Testis (tissue), 3 donors: Measurements from ENCODE around the gene KRTAP5-8. TPM values are rescaled to one million over a fixed set of nuclear protein-coding genes. Genes with fewer than 3 reads are reported as not detected.

ENCODE experiments used
- DNase-seq: peaks from one replicate; pipeline ENCODE4 v3.0.0-alpha.2; 2019
- H3K27ac ChIP-seq, 2 donors: fragments of 200-600 bp; sonication (generic); one replicate each; pipeline ENCODE4 v1.5.1; 2019
- H3K27me3 ChIP-seq: fragments of 200-600 bp; sonication (generic); one replicate; pipeline ENCODE4 v1.5.1; 2019
- H3K36me3 ChIP-seq: fragments of 200-600 bp; sonication (generic); one replicate; pipeline ENCODE4 v1.5.1; 2017; ENCODE audit warnings: low read depth; ENCODE audit errors: missing control alignments
- H3K4me1 ChIP-seq: fragments of 200-600 bp; sonication (generic); one replicate; pipeline ENCODE4 v1.5.1; 2019
- H3K4me3 ChIP-seq, 2 donors: fragments of 200-600 bp; sonication (generic); one replicate each; pipeline ENCODE4 v1.5.1; 2017 to 2019
- H3K9me3 ChIP-seq: fragments of 200-600 bp; sonication (generic); one replicate; pipeline ENCODE4 v1.5.1; 2017
- POLR2A ChIP-seq: fragments of 450-650 bp; IDR thresholded peaks from one replicate; pipeline ENCODE4 v1.6.1; 2017; ENCODE audit warnings: antibody characterized with exemption, mild to moderate bottlenecking, moderate library complexity
- WGBS, 2 donors: methylation state at CpG; one replicate each; pipeline ENCODE4 v1.1.5; 2018; 5-methylcytosine and 5-hydroxymethylcytosine counted together
- intact Hi-C: fragments of 100-400 bp; cut with DNase I; formaldehyde crosslinking; loops from one replicate; pipeline ENCODE4 v1.15.1; 2023; ENCODE audit warnings: low total_unique reads
- polyA plus RNA-seq: library from polyadenylated mRNA; stranded (reverse); fragments of 350-450 nt; fragmentation: Illumina TruSeq; extraction: RNeasy Lipid Tissue Mini Kit (QIAGEN cat#74804); gene quantifications from one replicate; pipeline ENCODE4 v1.2.3, GENCODE V29; 2014; ENCODE audit warnings: low read depth, low replicate concordance; ENCODE audit not compliant: insufficient read depth
- total RNA-seq, 2 donors: library from RNA; depleted of rRNA; stranded (reverse); fragments of >200 nt; gene quantifications; one replicate each; pipeline ENCODE4 v1.2.3, GENCODE V29; 2016
- TF ChIP-seq, protein P1 (sequence below), 3 experiments: fragments of 450-650 bp in 2 of 3; fragments of 200-600 bp in 1 of 3; sonication (generic) in 1 of 3; IDR thresholded peaks; one replicate each; pipeline ENCODE4 v1.5.1; 2016 to 2019; ENCODE audit warnings: antibody characterized with exemption in 3 of 3, mild to moderate bottlenecking in 2 of 3, moderate library complexity in 1 of 3

The KRTAP5-8 gene
- total and polyA plus RNA-seq, 3 donors from 2014 or later = 0.39 to 1.1 TPM; not detected in 1

- 76 to 83% methylated on average over 13 to 15 of the region's 15 CpGs for WGBS, 2 donors
These were observed 5.3 kb downstream of the KRTAP5-8 start for GRCh38 chr11:71542879-71543777.

DNA sequence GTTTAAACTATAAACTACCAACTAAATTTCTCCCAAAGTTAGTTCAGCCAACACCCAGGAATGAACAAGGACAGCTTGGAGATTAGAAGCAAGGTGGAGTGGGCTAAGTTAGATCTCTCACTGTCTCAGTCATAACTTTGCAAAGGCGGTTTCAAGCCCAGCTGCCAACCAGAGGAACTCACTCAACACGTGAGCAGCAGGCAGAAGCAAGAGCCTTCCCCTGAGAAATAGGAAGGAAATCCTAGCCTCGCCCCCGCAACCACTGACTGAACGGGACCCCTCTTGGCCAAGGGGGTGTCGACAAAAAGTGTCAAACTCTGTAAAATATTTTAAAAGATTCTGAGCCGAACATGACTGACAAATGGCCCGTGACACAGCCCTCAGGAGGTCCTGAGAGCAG is 6.0 kb downstream of the KRTAP5-8 start:
- no peak for TF ChIP-seq POLR2A
- TF ChIP-seq, protein P1, sequence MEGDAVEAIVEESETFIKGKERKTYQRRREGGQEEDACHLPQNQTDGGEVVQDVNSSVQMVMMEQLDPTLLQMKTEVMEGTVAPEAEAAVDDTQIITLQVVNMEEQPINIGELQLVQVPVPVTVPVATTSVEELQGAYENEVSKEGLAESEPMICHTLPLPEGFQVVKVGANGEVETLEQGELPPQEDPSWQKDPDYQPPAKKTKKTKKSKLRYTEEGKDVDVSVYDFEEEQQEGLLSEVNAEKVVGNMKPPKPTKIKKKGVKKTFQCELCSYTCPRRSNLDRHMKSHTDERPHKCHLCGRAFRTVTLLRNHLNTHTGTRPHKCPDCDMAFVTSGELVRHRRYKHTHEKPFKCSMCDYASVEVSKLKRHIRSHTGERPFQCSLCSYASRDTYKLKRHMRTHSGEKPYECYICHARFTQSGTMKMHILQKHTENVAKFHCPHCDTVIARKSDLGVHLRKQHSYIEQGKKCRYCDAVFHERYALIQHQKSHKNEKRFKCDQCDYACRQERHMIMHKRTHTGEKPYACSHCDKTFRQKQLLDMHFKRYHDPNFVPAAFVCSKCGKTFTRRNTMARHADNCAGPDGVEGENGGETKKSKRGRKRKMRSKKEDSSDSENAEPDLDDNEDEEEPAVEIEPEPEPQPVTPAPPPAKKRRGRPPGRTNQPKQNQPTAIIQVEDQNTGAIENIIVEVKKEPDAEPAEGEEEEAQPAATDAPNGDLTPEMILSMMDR (IDR thresholded peaks at IDR 0.05) = no peak
- H3K4me1 ChIP-seq = peaks cover 3% of the 10 kb centered on the region
- 67 to 75% methylated on average over 8 of the region's 8 CpGs for WGBS, 2 donors
- intact Hi-C loops = no loop called here
- H3K36me3 ChIP-seq = no peaks in the 10 kb centered on the region
- no peaks in the 10 kb centered on the region for H3K27me3 ChIP-seq
- no peak overlapping the region for H3K4me3 ChIP-seq
- no peaks in the 10 kb centered on the region for H3K9me3 ChIP-seq
- no peak for DNase-seq
- H3K27ac ChIP-seq = no peak overlapping the region

More at GRCh38 chr11:71542879-71543777, 5.3 kb downstream of the KRTAP5-8 start:
- H3K9me3 ChIP-seq = no peaks in the 10 kb centered on the region
- intact Hi-C loops = no loop called here
- no peaks in the 10 kb centered on the region for H3K27me3 ChIP-seq
- H3K27ac ChIP-seq = no peak overlapping the region
- no peak overlapping the region for H3K4me3 ChIP-seq
- no peaks in the 10 kb centered on the region for H3K36me3 ChIP-seq
- peaks cover 3% of the 10 kb centered on the region for H3K4me1 ChIP-seq
- TF ChIP-seq POLR2A = no peak
- TF ChIP-seq, protein P1 (IDR thresholded peaks at IDR 0.05) = no peak
- DNase-seq = no peak

DNA sequence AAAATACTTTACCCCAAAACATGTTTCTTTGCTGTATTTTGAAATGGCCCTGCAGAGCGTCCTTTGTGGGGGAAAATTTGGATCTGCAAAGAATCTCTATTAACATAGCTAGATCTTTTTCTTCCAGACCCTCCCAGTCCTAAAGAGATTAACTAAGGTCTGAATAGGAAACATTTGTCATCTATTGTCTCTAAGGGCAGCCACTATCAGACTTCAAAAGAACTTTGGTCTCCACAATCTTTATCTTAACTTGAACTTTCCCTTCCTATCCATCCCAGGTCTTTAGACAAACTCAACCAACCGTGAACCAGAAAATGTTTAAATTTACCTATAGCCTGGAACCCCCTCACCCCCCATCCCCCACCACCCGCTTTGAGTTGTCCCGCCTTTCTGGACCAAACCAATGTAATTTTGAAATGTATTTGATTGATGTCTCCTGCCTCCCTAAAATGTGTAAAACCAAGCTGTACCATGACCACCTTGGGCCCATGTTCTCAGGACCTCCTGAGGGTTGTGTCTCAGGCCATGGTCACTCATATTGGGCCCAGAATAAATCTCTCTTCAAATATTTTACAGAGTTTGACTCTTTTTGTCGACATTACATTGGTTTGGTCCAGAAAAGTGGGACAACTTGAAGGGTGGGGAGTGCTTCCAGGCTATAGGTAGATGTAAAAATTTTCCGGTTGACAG is 6.8 kb downstream of the KRTAP5-8 start:
- H3K4me1 ChIP-seq = peaks cover under 1% of the 10 kb centered on the region
- H3K4me3 ChIP-seq = no peak overlapping the region
- TF ChIP-seq, protein P1 (IDR thresholded peaks at IDR 0.05) = no peak
- TF ChIP-seq POLR2A = no peak
- no peaks in the 10 kb centered on the region for H3K9me3 ChIP-seq
- no peak overlapping the region for H3K27ac ChIP-seq
- no peak for DNase-seq
- 89% methylated on average over 6 of the region's 6 CpGs for WGBS, 2 donors
- H3K27me3 ChIP-seq = no peaks in the 10 kb centered on the region
- intact Hi-C loops = no loop called here
- H3K36me3 ChIP-seq = no peaks in the 10 kb centered on the region

DNA sequence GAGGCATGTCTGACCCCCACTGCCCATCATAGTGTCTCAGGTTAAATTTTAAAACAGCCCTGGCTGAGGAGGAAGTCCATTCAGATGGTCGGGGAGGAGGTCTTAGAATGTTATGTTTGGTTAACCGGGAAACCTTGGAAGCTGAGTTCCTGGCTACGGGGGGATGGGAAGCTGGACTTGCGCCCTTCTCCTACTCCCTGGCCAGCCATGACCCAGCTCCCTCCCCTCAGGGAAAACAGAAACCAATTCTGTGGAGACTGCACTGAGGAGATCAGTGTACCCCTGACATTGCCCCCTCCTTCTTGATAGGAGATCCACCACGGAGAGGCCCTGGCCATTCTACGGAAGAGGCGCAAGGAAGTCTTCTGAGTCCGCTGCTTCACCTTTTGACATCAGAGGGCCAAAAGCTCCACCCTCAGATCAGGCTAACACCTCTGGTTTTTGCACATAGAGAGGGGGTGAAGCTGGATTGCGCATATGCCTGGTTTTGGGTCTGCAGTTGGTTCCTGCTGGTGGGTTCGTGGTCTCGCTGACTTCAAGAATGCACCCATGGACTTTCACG is 7.7 kb downstream of the KRTAP5-8 start:
- DNase-seq = no peak
- Histone ChIP-seq H3K9me3 (no peaks in the 10 kb centered on the region), H3K4me1 (no peaks in the 10 kb centered on the region), H3K4me3 (peak overlapping the region in 1 of 2 donors; percentile 7), H3K27me3 (no peaks in the 10 kb centered on the region), H3K36me3 (no peaks in the 10 kb centered on the region), H3K27ac (no peak overlapping the region)
- TF ChIP-seq, protein P1 (IDR thresholded peaks at IDR 0.05) = no peak
- no peak for TF ChIP-seq POLR2A
- WGBS, 2 donors = 81 to 84% methylated on average over 12 of the region's 12 CpGs
- intact Hi-C loops = no loop called here
